Amniotic epithelial cell (primary cell): Measurements from ENCODE around the gene SAMD1.

Source experiments
- DNase-seq: peaks from one replicate; pipeline ENCODE4 v3.0.0-alpha.2; 2010; ENCODE audit warnings: low read depth

SAMD1 gene

GRCh38 chr19:14089662-14090508, 666 bp downstream of the SAMD1 start:
- DNase-seq, result peak; percentile 70

DNA sequence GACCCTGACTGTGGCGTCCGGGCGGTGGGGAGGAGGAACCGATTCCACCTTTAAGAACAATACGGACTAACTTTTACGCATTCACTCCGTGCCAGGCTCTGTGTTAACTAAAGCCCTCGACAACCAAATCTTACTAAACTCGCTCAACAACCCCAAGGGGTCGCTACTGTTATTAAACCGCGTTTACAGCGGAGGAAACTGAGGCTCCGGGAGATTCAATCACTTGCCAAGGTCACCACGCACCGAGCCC, 1.2 kb downstream of the SAMD1 start:
- no peak for DNase-seq

DNA sequence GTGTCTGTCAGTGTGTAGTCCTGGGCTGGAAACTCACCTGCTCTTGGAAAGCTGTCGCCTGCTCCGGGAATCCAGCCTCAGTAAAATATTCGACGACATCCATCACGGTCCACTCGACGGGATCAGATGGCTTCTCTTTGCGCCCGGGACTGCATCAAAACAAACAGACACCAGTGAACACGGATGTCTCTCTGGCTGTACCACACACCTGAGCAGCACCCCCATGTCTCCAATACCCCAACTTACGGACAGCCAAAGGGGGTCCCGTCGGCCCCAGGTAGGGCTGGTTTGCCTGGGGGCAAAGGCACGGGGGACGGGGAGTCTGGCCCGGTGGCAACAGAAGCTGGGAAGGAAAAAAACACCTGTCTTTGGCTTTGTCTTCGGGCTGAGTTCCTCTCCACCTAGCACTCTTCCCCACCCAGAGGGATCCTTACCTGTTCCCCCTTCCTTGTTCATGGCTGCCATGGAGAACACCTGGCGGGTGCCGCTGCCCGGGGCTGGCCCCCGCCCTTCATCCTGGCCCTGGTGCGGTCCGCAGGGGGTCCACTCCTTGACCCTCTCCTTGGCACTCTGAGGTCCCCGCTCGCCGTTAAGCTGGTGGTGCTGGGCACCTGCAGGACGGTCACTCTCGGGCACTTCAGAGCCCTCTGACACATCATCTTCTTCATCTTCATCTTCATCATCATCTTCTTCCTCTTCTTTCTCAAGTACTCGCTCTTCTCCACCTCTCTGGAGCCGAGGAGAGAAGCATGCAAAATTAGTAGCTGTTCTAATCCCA, 1.7 kb downstream of the SAMD1 start:
- DNase-seq, result no peak

GRCh38 chr19:14086098-14086497, 4.5 kb downstream of the SAMD1 start:
- no peak for DNase-seq

- DNase-seq, result no peak
Observed at GRCh38 chr19:14085309-14085995, 5.1 kb downstream of the SAMD1 start, which contains the start of gene C19orf67. Gene C19orf67, minus strand, starts transcription at chr19:14085783. Its CDS starts 156 bp downstream, at chr19:14085627.

DNA sequence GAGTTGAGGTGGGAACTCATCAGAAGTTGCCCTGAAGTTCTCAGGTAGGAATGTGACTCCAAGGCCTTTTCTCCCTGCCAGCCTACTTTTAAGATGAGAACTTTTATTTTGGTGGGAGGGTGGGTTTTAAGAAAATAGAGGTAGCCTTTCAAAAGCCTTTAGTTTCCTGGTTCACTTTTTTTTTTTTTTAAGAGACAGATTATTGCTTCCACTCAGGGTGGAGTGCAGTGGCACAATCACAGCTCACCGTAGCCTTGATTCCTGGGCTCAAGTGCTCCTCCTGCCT, 7.9 kb downstream of the SAMD1 start:
- DNase-seq, result no peak

- DNase-seq, result no peak
Observed at GRCh38 chr19:14081797-14082674, 8.5 kb downstream of the SAMD1 start.

GRCh38 chr19:14080887-14081796, 9.4 kb downstream of the SAMD1 start:
- DNase-seq, result peak; percentile 99

GRCh38 chr19:14078411-14078810, 12.1 kb downstream of the SAMD1 start:
- DNase-seq, result no peak

DNA sequence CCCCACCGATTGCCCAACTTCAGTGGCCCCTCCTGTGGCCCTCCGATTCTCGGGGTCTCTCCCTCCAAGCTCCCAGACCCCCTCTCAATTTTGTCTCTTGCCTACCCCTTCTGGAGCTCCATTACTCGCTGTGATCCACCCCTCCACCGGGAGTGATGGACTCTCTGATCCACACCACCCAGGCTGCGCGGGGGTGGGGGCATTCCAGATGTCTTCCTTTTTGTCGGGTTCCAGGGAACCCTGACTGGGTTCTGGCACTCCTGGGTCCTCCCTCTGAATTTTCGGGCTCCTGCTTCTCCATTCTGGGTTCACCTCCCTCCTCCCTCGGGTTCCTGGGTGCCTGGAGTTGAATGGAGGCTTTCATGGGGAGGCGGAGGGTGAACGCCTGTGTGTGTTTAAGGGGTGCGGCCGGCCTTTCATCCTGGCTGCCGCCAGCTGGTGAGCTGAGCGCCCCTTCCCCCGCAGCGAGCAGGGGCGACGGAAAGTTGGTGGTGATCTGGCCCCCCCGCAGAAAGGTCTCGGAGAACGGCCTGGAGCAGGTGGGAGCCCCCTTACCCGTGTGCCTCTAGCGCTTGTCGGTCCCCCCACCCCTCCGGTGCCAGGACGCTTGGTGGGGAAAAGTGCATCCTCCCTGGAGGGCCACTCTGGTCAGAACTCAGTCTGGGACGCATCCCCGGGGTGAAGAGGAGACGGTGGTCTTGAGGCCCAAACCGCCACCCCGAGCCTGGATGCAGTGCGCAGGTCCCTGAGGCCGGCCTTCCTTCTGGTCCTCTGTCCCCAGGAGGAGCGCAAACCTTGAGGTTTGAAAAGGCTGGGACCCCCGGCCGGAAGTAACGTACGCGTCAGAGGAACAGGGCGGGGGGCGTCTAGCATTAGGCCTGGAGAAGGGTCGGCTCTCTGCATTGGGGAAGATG, 16.4 kb downstream of the SAMD1 start:
- DNase-seq, result no peak

DNA sequence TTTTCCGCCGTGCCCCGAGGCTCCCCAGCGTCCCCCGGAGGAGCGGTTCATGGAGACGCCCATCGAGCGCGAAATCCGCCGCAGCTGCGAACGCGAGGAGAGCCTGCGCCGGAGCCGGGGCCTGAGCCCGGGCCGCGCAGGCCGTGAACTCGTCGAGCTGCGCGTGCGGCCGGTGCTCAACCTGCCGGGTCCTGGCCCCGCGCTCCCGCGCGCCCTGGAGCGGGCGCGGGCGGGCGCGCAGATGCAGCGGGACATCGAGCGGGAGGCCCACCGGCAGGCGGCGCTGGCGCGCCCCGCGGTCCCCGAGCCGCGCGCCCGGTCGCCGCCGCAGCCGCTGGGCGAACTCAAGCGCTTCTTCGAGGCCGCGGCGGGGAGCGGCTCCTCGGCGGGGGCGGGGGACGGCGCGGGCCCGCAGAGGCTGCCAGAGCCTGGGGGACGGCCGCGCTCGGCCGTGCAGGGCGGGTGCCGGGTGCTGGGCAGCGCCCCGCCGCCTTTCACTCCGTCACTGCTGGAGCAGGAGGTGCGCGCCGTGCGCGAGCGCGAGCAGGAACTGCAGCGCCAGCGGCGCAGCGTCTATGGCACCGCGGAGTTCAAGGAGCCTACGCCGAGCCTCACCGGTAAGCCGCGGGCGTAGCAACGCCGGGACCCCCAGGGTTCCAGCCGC, 17.2 kb downstream of the SAMD1 start:
- DNase-seq, result peak; percentile 76

DNA sequence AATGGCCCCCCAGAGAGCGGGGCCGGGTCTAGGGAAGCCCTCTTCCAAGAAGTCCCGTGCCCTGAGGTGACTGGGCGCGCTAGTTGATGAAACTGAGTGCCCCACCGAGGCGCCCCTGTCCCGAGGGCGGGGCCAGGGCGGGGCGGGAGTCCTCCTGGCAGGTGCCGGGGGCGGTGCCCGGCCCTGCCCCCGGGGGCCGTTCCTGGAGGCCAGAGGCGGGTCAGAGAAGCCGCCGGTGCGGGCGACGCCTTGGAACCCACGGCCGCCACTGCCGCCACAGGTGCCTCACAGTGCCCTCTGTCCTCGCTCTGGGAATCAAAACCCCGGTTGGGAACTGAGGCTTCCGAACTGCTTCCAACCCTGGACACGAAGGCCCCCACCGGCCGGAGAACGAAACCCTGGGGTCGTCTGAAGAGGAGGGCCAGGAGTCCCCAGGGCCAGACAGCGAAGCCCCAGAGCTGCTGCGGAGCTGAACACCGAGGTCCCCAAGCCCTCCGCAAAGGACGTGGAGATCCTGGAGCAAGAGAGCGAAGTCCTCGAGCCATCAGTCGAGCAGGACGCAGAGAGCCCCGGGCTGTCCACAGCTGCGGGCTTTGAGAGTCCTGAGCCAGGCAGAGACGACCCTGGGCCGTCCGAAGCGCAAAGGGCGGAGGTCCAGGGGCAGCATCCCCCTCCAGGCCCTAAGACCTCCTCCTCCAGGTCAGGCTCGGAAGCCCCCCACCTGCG, 17.9 kb downstream of the SAMD1 start, which contains the start of gene MISP3:
Gene MISP3 (plus strand): TSS at position 252 of the 726 bp plus-strand sequence. CDS start 524 bp downstream, outside the sequence.
- no peak for DNase-seq

DNA sequence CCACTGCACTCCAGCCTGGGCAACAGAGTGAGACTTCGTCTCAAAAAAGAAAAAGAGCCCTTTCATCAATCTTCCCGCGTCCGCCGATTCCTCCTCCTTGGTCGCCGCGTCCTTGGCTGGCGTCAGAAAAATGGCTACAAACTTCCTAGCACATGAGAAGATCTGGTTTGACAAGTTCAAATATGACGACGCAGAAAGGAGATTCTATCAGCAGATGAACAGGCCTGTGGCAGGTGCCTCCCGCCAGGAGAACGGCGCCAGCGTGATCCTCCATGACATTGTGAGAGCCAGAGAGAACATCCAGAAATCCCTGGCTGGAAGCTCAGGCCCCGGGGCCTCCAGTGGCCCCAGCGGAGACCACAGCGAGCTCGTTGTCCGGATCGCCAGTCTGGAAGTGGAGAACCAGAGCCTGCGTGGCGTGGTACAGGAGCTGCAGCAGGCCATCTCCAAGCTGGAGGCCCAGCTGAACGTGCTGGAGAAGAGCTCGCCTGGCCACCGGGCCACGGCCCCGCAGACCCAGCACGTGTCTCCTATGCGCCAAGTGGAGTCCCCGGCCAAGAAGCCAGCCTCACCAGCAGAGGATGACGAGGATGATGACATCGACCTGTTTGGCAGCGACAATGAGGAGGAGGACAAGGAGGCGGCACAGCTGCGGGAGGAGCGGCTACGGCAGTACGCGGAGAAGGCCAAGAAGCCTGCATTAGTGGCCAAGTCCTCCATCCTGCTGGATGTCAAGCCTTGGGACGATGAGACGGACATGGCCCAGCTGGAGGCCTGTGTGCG, 20.1 kb downstream of the SAMD1 start:
- no peak for DNase-seq

- DNase-seq, result no peak
Observed at GRCh38 chr19:14066134-14066533, 24.4 kb downstream of the SAMD1 start.

DNA sequence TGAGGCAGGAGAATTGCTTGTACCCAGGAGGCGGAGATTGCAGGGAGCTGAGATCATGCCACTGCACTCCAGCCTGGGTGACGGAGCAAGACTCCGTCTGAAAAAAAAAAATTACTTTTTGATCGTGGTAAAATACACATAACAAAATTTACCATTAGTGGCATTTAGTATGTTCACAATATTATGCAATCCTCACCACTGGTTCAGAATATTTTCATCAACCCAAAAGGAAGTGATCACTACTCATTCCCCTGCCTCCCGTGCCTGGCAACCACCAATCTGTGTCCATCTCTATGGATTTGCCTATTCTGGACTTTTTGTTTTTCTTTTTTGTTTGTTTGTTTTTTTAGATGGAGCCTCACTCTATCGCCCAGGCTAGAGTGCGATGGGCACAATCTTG, 27.4 kb downstream of the SAMD1 start:
- no peak for DNase-seq

DNA sequence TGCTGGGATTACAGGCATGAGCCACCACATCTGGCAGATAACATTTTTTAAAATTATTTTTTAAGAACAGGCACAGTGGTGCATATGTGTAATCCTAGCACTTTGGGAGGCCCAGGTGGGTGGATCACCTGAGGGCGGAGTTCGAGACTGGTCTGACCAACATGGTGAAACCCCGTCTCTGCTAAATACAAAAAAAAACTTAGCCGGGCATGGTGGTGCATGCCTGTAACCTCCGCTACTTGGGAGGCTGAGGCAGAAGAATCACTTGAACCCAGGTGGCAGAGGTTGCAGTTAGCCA, 28.0 kb downstream of the SAMD1 start:
- no peak for DNase-seq

GRCh38 chr19:14061751-14062557, 28.6 kb downstream of the SAMD1 start, which contains the start of gene PALM3:
Gene PALM3, minus strand, starts transcription at chr19:14062076. Its CDS starts 96 bp downstream, at chr19:14061980.
- no peak for DNase-seq
